ENCODE data around the gene OGFOD2.

The OGFOD2 gene

GRCh38 chr12:122979908-122980182 is 4.8 kb downstream of the OGFOD2 start:
- Histone ChIP-seq H3K9me3 (ENCODE audit: severe bottlenecking) (no peaks in the 10 kb centered on the region), H3K27ac (peak overlapping the region; percentile 74), H3K36me3 (peaks cover 28% of the 10 kb centered on the region), H3K27me3 (ENCODE audit: insufficient read depth, low read depth, severe bottlenecking) (no peaks in the 10 kb centered on the region), H3K4me3 (ENCODE audit: low read depth, low read length) (peak overlapping the region; percentile 48)
- TF ChIP-seq CTCF (IDR thresholded peaks at IDR 0.05; ENCODE audit: low read depth, low read length): no peak
- DNase-seq: no peak

- Histone ChIP-seq H3K36me3 (peaks cover 28% of the 10 kb centered on the region), H3K9me3 (ENCODE audit: severe bottlenecking) (no peaks in the 10 kb centered on the region), H3K27ac (peak within 1 kb of the TSS; percentile 74), H3K4me3 (ENCODE audit: low read depth, low read length) (peak within 1 kb of the TSS; percentile 48), H3K27me3 (ENCODE audit: insufficient read depth, low read depth, severe bottlenecking) (no peaks in the 10 kb centered on the region)
- TF ChIP-seq CTCF (IDR thresholded peaks at IDR 0.05; ENCODE audit: low read depth, low read length): no peak
- peak; percentile 54 for DNase-seq
These were observed 5.4 kb downstream of the OGFOD2 start, which contains the start of gene ARL6IP4 for GRCh38 chr12:122980183-122981035. Gene ARL6IP4, plus strand, starts transcription at chr12:122980681. Its CDS starts 459 bp downstream, at chr12:122981140.

- Histone ChIP-seq H3K4me3 (ENCODE audit: low read depth, low read length) (peak overlapping the region; percentile 48), H3K27ac (peak overlapping the region; percentile 74), H3K27me3 (ENCODE audit: insufficient read depth, low read depth, severe bottlenecking) (no peaks in the 10 kb centered on the region), H3K36me3 (peaks cover 28% of the 10 kb centered on the region), H3K9me3 (ENCODE audit: severe bottlenecking) (no peaks in the 10 kb centered on the region)
- no peak for DNase-seq
- TF ChIP-seq CTCF (IDR thresholded peaks at IDR 0.05; ENCODE audit: low read depth, low read length): peak; percentile 8; the same call in 1 of the 2 replicates
These were observed 6.0 kb downstream of the OGFOD2 start for GRCh38 chr12:122981036-122981471.

GRCh38 chr12:122981587-122982476 is 6.8 kb downstream of the OGFOD2 start:
- H3K27ac ChIP-seq: no peak overlapping the region
- peaks cover 31% of the 10 kb centered on the region for H3K36me3 ChIP-seq

GRCh38 chr12:122982477-122982815 is 7.4 kb downstream of the OGFOD2 start:
- H3K36me3 ChIP-seq: peaks cover 25% of the 10 kb centered on the region
- H3K27me3 ChIP-seq (ENCODE audit: insufficient read depth, low read depth, severe bottlenecking): no peaks in the 10 kb centered on the region
- no peak overlapping the region for H3K27ac ChIP-seq
- H3K9me3 ChIP-seq (ENCODE audit: severe bottlenecking): no peaks in the 10 kb centered on the region
- TF ChIP-seq CTCF (IDR thresholded peaks at IDR 0.05; ENCODE audit: low read depth, low read length): no peak
- DNase-seq: no peak
- H3K4me3 ChIP-seq (ENCODE audit: low read depth, low read length): no peak overlapping the region

More at GRCh38 chr12:122981587-122982476, 6.8 kb downstream of the OGFOD2 start:
- Histone ChIP-seq H3K4me3 (ENCODE audit: low read depth, low read length) (peak overlapping the region; percentile 48), H3K27me3 (ENCODE audit: insufficient read depth, low read depth, severe bottlenecking) (no peaks in the 10 kb centered on the region), H3K9me3 (ENCODE audit: severe bottlenecking) (no peaks in the 10 kb centered on the region)
- no peak for TF ChIP-seq CTCF (IDR thresholded peaks at IDR 0.05; ENCODE audit: low read depth, low read length)
- DNase-seq: no peak

All from WERI-Rb-1 (cell line).